ENCODE data around the gene CRTC3. TPM values are rescaled to one million over a fixed set of nuclear protein-coding genes. Genes with fewer than 3 reads are reported as not detected.

CRTC3 gene
- total RNA-seq, 1 experiment from 2014 or later = 3.9 TPM

DNA sequence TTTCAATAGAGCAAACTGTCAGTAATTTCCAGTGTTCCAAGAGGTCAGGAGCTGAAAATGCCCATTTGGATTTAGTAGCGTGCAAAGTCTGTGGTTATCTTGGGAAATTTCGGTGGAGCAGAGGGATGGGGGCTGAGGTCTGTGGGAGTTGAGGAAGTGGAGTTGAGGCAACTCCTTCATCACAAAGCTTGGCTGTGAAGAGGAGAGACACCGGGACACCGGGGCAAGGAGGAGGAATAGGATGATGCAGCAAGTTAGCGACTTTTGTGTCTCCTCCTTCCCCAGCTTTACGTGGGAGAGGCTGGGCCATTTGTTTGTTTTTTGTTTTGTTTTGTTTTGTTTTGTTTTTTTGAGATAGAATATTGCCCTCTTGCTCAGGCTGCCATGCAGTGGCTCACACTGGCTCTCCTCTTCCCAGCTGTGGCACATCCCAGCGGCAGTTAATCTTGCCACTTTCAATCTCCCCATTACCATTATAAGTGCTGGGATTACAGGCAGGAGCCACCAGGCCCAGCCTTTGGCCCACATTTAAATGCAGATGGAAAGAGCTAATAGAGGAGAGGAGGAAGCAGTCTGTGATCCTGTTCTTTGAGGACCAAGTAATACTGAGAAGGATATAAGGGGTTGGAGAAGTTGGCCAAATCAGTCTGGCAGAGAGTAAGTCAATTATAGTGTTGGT lies 47.1 kb downstream of the CRTC3 start:
- Histone ChIP-seq H3K4me2 (ENCODE audit: insufficient read depth, insufficient read length, low read length) (no peak overlapping the region), H3K27ac (ENCODE audit: insufficient read length, low read depth, low read length) (no peak overlapping the region), H3K23me2 (ENCODE audit: insufficient read length, low read depth, low read length, poor library complexity, severe bottlenecking) (no peaks in the 10 kb centered on the region), H3K18ac (ENCODE audit: insufficient read length, low read depth, low read length) (no peak overlapping the region), H3K4ac (ENCODE audit: low read depth, low read length) (no peak overlapping the region), H2AFZ (ENCODE audit: low read length) (no peak overlapping the region), H4K8ac (replicated peaks; ENCODE audit: insufficient read length, low read depth, low read length) (no peak overlapping the region), H3K4me1 (ENCODE audit: insufficient read depth, low read length) (peaks cover 4% of the 10 kb centered on the region), H3T11ph (ENCODE audit: low read length) (no peak overlapping the region), H4K20me1 (ENCODE audit: control insufficient read depth, insufficient read depth, insufficient read length) (no peaks in the 10 kb centered on the region), H3K79me2 (ENCODE audit: insufficient read depth, low read length) (no peaks in the 10 kb centered on the region), H2BK12ac (ENCODE audit: insufficient read length, low read depth, low read length) (no peak overlapping the region), H3K79me1 (ENCODE audit: insufficient read depth, low read depth, low read length, poor library complexity, severe bottlenecking) (no peaks in the 10 kb centered on the region), H2BK120ac (ENCODE audit: low read depth, low read length, poor library complexity, severe bottlenecking) (no peak overlapping the region), H3K9ac (ENCODE audit: extremely low read depth, insufficient read length, low read length) (no peak overlapping the region), H2BK5ac (ENCODE audit: insufficient read length, low read length) (no peak overlapping the region), H2BK20ac (ENCODE audit: low read depth, low read length, poor library complexity, severe bottlenecking) (no peak overlapping the region), H3K56ac (ENCODE audit: insufficient read length, low read depth, low read length) (no peak overlapping the region), H4K5ac (ENCODE audit: insufficient read length, low read depth, low read length) (no peak overlapping the region), H3K23ac (ENCODE audit: insufficient read length, low read depth, low read length) (no peak overlapping the region), H2AK5ac (ENCODE audit: insufficient read length, low read length) (no peak overlapping the region), H3K27me3 (ENCODE audit: insufficient read depth, low read length) (no peaks in the 10 kb centered on the region; the same call in 1 of the 2 replicates), H4K91ac (ENCODE audit: insufficient read length, low read depth, low read length) (no peak overlapping the region), H3K9me3 (ENCODE audit: control insufficient read depth, low read depth, low read length) (no peaks in the 10 kb centered on the region), H2BK15ac (ENCODE audit: low read depth, low read length) (no peak overlapping the region), H3K14ac (ENCODE audit: insufficient read depth, low read length) (no peak overlapping the region)
- Mint-ChIP-seq H3K36me3 (ENCODE audit: insufficient read depth in 1 of 3, low read depth in 3 of 3) (peaks cover 0 to 2% (median 0%) of the 10 kb centered on the region in 3 experiments; a peak in 1 of 7 replicates), H3K27me3 (ENCODE audit: low read depth) (peaks cover 5% of the 10 kb centered on the region), H3K4me1 (peaks cover 28 to 32% of the 10 kb centered on the region in 2 experiments), H3K9me3 (no peaks in the 10 kb centered on the region), H3K4me3 (peak overlapping the region in 1 of 2 experiments; percentile 6; a peak in 1 of 5 replicates), H3K27ac (peak overlapping the region in 2 of 3 experiments; percentile 9 to 31; a peak in 3 of 7 replicates)
- no peak for DNase-seq
- WGBS (ENCODE audit: extremely low coverage, insufficient read length, low lambda C conversion rate) = no CpG with 5 or more reads among the region's 7 CpGs
- TF ChIP-seq, protein P1, sequence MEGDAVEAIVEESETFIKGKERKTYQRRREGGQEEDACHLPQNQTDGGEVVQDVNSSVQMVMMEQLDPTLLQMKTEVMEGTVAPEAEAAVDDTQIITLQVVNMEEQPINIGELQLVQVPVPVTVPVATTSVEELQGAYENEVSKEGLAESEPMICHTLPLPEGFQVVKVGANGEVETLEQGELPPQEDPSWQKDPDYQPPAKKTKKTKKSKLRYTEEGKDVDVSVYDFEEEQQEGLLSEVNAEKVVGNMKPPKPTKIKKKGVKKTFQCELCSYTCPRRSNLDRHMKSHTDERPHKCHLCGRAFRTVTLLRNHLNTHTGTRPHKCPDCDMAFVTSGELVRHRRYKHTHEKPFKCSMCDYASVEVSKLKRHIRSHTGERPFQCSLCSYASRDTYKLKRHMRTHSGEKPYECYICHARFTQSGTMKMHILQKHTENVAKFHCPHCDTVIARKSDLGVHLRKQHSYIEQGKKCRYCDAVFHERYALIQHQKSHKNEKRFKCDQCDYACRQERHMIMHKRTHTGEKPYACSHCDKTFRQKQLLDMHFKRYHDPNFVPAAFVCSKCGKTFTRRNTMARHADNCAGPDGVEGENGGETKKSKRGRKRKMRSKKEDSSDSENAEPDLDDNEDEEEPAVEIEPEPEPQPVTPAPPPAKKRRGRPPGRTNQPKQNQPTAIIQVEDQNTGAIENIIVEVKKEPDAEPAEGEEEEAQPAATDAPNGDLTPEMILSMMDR (conservative IDR thresholded peaks at IDR 0.05) = no peak
